ENCODE results near the gene MYO1H. TPM values are rescaled to one million over a fixed set of nuclear protein-coding genes. Genes with fewer than 3 reads are reported as not detected.

The MYO1H gene
- total and polyA plus RNA-seq, 2 of the 13 experiments (the other 11 are each of a cell fraction or from before 2014, with no cell fraction given) = not detected

DNA sequence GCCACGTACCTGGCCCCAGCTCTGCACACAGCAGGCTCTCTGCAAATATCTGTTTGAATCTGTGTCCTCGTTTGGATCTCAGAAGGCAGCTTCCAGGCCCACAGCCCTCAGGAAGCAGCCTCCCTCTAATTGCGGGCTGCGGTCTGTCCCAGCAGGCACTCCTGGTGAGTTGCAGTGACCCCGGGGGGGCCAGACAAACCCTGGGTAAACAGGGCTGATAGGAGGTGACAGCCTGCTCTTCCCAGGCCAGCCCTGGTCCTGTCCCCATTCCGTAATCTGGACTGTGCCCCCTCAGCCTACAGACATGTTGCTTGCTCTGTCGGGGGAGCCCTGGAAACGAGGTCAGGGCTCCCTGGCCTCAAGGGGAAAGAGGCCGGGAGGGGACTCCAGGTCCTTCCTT lies 40.6 kb upstream of the MYO1H start (continued):
- TF ChIP-seq, protein P1, sequence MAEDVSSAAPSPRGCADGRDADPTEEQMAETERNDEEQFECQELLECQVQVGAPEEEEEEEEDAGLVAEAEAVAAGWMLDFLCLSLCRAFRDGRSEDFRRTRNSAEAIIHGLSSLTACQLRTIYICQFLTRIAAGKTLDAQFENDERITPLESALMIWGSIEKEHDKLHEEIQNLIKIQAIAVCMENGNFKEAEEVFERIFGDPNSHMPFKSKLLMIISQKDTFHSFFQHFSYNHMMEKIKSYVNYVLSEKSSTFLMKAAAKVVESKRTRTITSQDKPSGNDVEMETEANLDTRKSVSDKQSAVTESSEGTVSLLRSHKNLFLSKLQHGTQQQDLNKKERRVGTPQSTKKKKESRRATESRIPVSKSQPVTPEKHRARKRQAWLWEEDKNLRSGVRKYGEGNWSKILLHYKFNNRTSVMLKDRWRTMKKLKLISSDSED (CRISPR knock-in tag; IDR thresholded peaks at IDR 0.05) = no peak
- TF ChIP-seq ZNF749 (CRISPR knock-in tag; IDR thresholded peaks at IDR 0.05; ENCODE audit: borderline replicate concordance) (no peak), PAF1 (CRISPR knock-in tag; IDR thresholded peaks at IDR 0.05) (no peak), THYN1 (CRISPR knock-in tag; IDR thresholded peaks at IDR 0.05; ENCODE audit: borderline replicate concordance, low read depth) (no peak), HHEX (CRISPR knock-in tag; IDR thresholded peaks at IDR 0.05) (no peak), ZNF20 (CRISPR knock-in tag; IDR thresholded peaks at IDR 0.05) (no peak), SKI (IDR thresholded peaks at IDR 0.05; ENCODE audit: partially characterized antibody) (peak; percentile 75), ZNF143 (CRISPR knock-in tag; IDR thresholded peaks at IDR 0.05) (no peak), ZNF44 (CRISPR knock-in tag; IDR thresholded peaks at IDR 0.05) (no peak), RFXANK (CRISPR knock-in tag; IDR thresholded peaks at IDR 0.05) (no peak), MTA3 (CRISPR knock-in tag; IDR thresholded peaks at IDR 0.05) (no peak), ZNF180 (CRISPR knock-in tag; IDR thresholded peaks at IDR 0.05; ENCODE audit: borderline replicate concordance, low read depth) (no peak), CBX1 (IDR thresholded peaks at IDR 0.05; ENCODE audit: low read depth) (no peak)
- TF ChIP-seq, protein P2, sequence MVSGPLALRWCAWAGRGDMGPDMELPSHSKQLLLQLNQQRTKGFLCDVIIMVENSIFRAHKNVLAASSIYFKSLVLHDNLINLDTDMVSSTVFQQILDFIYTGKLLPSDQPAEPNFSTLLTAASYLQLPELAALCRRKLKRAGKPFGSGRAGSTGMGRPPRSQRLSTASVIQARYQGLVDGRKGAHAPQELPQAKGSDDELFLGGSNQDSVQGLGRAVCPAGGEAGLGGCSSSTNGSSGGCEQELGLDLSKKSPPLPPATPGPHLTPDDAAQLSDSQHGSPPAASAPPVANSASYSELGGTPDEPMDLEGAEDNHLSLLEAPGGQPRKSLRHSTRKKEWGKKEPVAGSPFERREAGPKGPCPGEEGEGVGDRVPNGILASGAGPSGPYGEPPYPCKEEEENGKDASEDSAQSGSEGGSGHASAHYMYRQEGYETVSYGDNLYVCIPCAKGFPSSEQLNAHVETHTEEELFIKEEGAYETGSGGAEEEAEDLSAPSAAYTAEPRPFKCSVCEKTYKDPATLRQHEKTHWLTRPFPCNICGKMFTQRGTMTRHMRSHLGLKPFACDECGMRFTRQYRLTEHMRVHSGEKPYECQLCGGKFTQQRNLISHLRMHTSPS (CRISPR knock-in tag; IDR thresholded peaks at IDR 0.05; ENCODE audit: low read depth) = no peak
- TF ChIP-seq, protein P3, sequence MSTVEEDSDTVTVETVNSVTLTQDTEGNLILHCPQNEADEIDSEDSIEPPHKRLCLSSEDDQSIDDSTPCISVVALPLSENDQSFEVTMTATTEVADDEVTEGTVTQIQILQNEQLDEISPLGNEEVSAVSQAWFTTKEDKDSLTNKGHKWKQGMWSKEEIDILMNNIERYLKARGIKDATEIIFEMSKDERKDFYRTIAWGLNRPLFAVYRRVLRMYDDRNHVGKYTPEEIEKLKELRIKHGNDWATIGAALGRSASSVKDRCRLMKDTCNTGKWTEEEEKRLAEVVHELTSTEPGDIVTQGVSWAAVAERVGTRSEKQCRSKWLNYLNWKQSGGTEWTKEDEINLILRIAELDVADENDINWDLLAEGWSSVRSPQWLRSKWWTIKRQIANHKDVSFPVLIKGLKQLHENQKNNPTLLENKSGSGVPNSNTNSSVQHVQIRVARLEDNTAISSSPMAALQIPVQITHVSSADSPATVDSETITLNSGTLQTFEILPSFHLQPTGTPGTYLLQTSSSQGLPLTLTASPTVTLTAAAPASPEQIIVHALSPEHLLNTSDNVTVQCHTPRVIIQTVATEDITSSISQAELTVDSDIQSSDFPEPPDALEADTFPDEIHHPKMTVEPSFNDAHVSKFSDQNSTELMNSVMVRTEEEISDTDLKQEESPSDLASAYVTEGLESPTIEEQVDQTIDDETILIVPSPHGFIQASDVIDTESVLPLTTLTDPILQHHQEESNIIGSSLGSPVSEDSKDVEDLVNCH (CRISPR knock-in tag; IDR thresholded peaks at IDR 0.05) = no peak
- TF ChIP-seq, protein P4, sequence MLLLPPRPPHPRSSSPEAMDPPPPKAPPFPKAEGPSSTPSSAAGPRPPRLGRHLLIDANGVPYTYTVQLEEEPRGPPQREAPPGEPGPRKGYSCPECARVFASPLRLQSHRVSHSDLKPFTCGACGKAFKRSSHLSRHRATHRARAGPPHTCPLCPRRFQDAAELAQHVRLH (CRISPR knock-in tag; IDR thresholded peaks at IDR 0.05; ENCODE audit: borderline replicate concordance, low read depth) = no peak
- TF ChIP-seq, protein P5, sequence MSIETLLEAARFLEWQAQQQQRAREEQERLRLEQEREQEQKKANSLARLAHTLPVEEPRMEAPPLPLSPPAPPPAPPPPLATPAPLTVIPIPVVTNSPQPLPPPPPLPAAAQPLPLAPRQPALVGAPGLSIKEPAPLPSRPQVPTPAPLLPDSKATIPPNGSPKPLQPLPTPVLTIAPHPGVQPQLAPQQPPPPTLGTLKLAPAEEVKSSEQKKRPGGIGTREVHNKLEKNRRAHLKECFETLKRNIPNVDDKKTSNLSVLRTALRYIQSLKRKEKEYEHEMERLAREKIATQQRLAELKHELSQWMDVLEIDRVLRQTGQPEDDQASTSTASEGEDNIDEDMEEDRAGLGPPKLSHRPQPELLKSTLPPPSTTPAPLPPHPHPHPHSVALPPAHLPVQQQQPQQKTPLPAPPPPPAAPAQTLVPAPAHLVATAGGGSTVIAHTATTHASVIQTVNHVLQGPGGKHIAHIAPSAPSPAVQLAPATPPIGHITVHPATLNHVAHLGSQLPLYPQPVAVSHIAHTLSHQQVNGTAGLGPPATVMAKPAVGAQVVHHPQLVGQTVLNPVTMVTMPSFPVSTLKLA (IDR thresholded peaks at IDR 0.05) = no peak

Measured in HepG2 (cell line).